Measurements from ENCODE around the gene AGAP1.
"Not testable (repeated sequence)": the region's sequence is repeated elsewhere in the genome, so short reads cannot be mapped to it uniquely, and the experiment has no call there.

AGAP1 gene

DNA sequence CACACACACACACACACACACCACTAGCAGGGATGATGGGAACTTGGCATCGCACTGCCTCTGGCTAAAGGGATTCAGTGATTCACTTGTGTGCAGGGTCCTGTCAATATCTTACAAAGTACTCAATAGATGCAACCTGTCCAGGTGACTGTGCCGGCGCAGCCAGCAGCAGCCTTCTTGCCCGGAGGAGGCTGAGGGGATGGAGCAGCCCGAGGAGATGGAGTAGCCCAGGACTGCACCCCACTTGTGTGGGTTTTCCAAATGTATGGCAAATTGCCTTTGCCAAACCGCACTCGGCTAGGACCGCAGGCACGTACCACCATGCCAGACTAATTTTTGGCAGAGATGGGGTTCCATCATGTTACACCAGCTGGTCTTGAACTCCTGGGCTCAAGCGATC is 643.2 kb downstream of the AGAP1 start:
- Mint-ChIP-seq H3K27ac (no peak overlapping the region), H3K9me3 (no peaks in the 10 kb centered on the region), H3K4me1 (ENCODE audit: low read depth) (no peaks in the 10 kb centered on the region), H3K36me3 (ENCODE audit: low read depth) (no peaks in the 10 kb centered on the region), H3K27me3 (ENCODE audit: low read depth) (no peaks in the 10 kb centered on the region), H3K4me3 (no peak overlapping the region)

DNA sequence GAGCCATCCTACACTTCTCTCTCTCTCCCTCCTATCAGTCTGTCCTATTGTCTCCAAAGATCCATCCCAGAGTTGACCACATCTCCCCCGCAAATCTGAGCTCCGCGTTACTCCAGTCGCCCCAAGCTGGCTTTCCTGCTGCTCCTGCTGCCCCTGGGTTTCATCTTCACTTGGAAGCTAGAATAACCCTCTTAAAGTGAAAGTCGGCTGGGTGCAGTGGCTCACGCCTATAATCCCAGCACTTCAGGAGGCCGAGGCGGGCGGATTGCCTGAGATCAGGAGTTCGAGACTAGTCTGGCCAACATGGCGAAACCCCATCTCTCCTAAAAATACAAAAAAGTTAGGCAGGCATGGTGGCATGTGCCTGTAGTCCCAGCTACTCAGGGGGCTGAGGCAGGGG is 647.8 kb downstream of the AGAP1 start:
- not testable (repeated sequence) for H3K9me3 Mint-ChIP-seq

DNA sequence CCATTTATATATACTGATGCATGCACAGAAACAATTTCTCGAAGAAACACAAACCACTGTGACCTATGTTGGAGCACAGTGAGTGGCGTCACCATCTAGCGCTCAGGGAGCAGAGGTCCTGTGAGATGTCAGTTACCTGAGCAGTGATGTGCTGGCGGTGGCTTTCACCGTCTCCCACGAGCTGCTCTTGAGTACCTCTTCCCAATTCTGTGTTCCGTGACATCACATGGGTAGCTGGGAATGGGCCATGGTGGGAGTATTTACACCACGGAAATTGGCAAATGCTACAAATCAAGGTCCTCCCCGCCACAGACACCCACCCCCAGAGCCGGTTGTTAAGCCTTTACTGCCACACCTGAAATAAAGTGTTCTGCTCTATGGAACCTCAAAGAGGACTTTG is 650.0 kb downstream of the AGAP1 start:
- Mint-ChIP-seq H3K27me3 (ENCODE audit: low read depth) (peaks cover 14% of the 10 kb centered on the region), H3K4me1 (ENCODE audit: low read depth) (peaks cover 4% of the 10 kb centered on the region), H3K4me3 (no peak overlapping the region), H3K36me3 (ENCODE audit: low read depth) (no peaks in the 10 kb centered on the region), H3K27ac (no peak overlapping the region), H3K9me3 (no peaks in the 10 kb centered on the region)

More for the DNA sequence above, 647.8 kb downstream of the AGAP1 start:
- H3K36me3 Mint-ChIP-seq (ENCODE audit: low read depth); H3K27ac Mint-ChIP-seq; H3K4me1 Mint-ChIP-seq (ENCODE audit: low read depth); H3K4me3 Mint-ChIP-seq: not testable (repeated sequence)
- H3K27me3 Mint-ChIP-seq (ENCODE audit: low read depth) = peaks cover 14% of the 10 kb centered on the region

DNA sequence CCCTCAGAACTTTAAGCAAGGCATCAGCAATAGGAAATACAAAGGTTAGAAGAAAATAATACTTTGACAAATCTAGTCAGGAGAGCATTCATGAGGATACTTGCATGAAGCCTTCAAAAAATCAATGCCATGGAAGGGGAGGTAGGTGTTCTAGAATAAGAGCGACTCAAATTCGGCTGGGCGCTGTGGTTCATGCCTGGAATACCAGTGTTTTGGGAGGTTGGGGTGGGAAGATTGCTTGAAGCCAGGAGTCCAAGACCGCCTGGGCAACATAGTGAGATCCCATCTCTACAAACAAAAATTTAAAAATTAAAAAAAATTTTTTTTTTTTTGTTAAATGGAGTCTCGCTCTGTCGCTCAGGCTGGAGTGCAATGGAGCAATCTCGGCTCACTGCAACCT is 652.6 kb downstream of the AGAP1 start:
- H3K27me3 Mint-ChIP-seq (ENCODE audit: low read depth) = peaks cover 14% of the 10 kb centered on the region
- no peak overlapping the region for H3K4me3 Mint-ChIP-seq
- peaks cover 4% of the 10 kb centered on the region for H3K4me1 Mint-ChIP-seq (ENCODE audit: low read depth)
- no peak overlapping the region for H3K27ac Mint-ChIP-seq
- no peaks in the 10 kb centered on the region for H3K36me3 Mint-ChIP-seq (ENCODE audit: low read depth)
- H3K9me3 Mint-ChIP-seq = no peaks in the 10 kb centered on the region

DNA sequence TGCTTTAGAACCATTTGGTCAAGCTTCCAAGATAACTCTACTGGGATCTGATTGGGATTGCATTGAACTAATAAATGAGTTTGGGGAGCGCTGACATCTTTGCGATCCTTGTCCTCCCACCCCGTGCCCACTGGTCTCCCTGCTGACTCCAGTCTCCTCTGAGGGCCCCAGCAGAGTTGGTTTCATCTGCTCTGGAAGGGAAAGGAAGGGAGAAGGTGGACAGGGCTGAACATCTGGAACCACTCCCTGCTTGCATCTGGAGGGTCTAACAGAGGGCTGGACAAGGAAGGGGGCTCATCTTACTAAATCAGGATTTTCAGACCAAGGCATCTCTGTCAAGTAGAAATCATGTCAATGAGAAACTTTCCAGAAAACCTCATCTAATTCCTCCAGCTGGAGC is 661.6 kb downstream of the AGAP1 start:
- Mint-ChIP-seq H3K4me3 (no peak overlapping the region), H3K27ac (no peak overlapping the region), H3K36me3 (ENCODE audit: low read depth) (no peaks in the 10 kb centered on the region), H3K9me3 (peaks cover 16% of the 10 kb centered on the region), H3K4me1 (ENCODE audit: low read depth) (no peaks in the 10 kb centered on the region), H3K27me3 (ENCODE audit: low read depth) (peaks cover 24% of the 10 kb centered on the region)

DNA sequence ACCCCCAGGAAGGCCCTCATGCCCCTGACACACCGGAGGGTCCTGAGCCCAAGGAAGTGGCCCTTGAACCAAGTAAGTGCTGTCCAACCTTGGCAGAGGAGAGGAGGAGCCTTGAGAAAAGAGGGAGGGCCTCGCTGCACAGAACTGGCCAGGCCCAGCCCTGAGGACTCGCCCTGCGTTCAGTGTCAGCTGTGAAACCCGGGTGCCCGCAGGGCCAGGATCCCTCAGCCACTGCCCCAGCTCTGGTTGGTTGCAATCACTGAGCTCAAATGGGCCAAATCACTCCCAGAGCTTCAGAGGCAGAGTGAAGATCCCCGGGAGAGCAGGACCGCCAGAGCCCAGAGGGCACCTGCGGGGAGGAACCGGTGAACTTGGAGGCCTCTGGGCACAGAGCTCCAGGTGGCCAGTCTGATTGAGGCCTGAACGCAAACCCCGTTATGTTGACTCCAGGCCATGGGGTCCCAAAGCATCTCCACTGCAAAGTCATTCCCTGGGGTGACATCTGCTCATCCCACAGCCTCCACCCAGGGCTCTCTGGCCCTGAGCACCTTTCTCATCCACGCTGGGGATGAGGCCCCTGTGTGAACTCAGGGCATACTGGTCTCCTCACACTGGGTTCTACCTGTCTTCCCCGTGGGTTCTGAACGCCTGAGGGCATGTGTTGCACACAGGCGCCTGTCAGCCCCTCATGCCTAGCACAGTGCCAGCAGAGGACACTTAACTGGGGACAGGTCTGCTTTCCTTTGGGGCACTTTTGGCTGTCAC is 662.4 kb downstream of the AGAP1 start:
- Mint-ChIP-seq H3K36me3 (ENCODE audit: low read depth) (no peaks in the 10 kb centered on the region), H3K4me1 (ENCODE audit: low read depth) (no peaks in the 10 kb centered on the region), H3K27me3 (ENCODE audit: low read depth) (peaks cover 29% of the 10 kb centered on the region), H3K27ac (no peak overlapping the region), H3K9me3 (peaks cover 16% of the 10 kb centered on the region), H3K4me3 (no peak overlapping the region)

DNA sequence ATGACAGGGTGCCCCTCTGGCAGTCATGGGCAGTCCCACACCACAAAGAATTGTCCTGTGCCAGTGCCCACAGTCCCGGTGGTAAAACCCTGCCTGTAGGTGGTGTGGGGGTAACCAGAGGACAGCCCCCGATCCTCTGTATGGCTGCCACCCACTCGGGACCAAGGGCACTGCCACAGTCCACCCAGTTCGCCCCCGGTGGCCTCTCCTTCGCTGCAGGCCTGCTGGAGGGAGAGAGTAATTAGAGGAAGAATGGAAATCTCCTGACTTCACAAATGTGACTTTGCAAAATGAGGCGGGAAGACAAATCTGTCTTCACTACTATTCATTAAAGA is 663.0 kb downstream of the AGAP1 start:
- no peak overlapping the region for H3K4me3 Mint-ChIP-seq
- peaks cover 34% of the 10 kb centered on the region for H3K27me3 Mint-ChIP-seq (ENCODE audit: low read depth)
- no peaks in the 10 kb centered on the region for H3K4me1 Mint-ChIP-seq (ENCODE audit: low read depth)
- H3K9me3 Mint-ChIP-seq = peaks cover 16% of the 10 kb centered on the region
- no peak overlapping the region for H3K27ac Mint-ChIP-seq
- no peaks in the 10 kb centered on the region for H3K36me3 Mint-ChIP-seq (ENCODE audit: low read depth)

DNA sequence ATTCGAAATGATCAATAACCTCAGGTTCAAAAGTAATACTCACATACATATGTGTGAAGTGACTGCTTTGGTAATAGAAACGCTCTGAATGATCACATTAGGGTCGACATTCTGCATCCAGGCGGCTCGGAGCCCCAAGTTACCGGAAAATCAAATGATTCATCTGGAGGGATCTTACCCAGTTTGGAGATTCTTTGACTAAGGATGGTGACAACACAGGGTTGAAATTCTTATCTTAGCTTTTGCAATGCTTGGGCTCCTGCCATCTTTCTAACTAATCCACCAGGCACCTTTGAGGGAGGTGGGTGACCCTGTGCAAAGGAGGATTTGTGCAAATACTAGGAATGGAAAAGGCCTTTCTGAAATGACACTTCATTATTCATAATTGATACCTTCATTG is 663.5 kb downstream of the AGAP1 start:
- Mint-ChIP-seq H3K27me3 (ENCODE audit: low read depth) (peaks cover 38% of the 10 kb centered on the region), H3K4me1 (ENCODE audit: low read depth) (no peaks in the 10 kb centered on the region), H3K36me3 (ENCODE audit: low read depth) (no peaks in the 10 kb centered on the region), H3K4me3 (no peak overlapping the region), H3K9me3 (peaks cover 16% of the 10 kb centered on the region), H3K27ac (no peak overlapping the region)

DNA sequence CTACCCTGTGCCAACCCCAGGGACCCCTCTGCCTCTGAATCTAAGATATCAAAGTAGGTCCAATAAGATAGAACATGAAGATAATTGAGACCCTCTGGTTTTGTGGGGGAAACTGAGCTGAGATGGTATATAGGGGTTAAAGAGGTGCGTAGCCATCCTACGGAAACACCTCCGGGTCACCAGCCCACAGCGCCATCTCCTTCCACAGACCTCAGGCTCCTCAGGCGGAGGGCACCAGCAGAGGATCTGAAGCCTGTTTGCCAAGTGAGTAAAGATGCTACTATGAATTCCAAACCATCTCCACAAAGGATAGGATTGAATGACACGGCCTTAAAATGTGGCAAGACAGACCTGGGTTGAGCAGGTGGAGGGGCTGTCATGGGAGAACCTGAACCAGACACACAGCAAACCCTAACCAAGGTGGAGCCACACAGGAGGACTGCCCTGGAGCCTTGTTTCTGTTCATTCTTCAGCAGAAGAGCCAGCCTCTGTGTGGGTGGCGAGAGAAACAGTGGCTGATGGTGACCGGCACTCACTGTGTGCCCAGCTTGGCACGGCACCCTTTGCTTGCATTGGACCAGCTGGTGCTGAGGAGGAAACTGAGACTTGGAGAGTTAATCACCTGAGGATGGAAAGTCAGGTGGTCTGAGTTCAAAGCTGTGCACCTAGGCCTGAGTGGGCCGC is 664.1 kb downstream of the AGAP1 start:
- H3K4me3 Mint-ChIP-seq = no peak overlapping the region
- H3K4me1 Mint-ChIP-seq (ENCODE audit: low read depth) = no peaks in the 10 kb centered on the region
- peaks cover 43% of the 10 kb centered on the region for H3K27me3 Mint-ChIP-seq (ENCODE audit: low read depth)
- H3K9me3 Mint-ChIP-seq = peaks cover 12% of the 10 kb centered on the region
- no peaks in the 10 kb centered on the region for H3K36me3 Mint-ChIP-seq (ENCODE audit: low read depth)
- no peak overlapping the region for H3K27ac Mint-ChIP-seq

DNA sequence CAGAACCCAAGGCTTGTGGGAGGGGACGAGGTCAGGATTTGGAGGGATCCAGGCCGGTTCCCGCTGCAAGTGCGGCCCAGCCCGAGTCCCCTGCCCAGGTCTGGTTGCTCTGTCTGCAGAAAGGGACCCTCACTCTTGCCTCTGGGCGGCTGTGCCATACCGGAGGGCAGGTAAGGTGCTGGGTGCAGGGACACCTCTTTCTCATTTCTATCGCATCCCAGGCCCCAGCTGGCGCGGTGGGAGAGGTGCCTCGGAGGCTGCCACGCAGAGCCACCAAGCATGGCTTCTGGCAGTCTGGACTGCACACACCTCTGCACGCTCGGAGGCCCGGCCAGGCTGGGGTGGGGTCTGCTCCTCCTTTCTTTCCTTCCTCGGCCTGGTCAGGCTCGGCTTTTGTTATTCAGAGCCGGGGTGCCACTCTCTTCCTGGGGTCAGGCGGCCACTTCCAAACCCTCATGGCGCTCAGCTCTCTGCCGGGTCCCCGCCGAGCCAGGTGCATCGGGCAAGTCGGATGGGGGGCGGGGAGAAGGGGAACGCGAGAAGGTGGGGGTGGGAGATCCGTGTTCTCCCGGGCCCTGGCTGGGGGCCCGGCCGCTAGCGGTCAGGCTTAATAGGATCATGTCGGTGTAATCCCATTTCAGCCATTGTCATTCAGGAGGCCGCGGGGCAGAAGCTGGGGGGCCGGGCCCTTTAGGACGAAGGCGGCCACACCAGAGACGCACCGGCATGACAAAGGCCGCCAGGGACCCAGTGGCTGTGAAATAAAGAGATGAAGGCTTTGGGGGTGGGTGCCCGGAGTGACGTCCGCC is 665.3 kb downstream of the AGAP1 start:
- peaks cover 43% of the 10 kb centered on the region for H3K27me3 Mint-ChIP-seq (ENCODE audit: low read depth)
- H3K9me3 Mint-ChIP-seq = peaks cover 5% of the 10 kb centered on the region
- no peak overlapping the region for H3K27ac Mint-ChIP-seq
- H3K4me1 Mint-ChIP-seq (ENCODE audit: low read depth) = no peaks in the 10 kb centered on the region
- no peak overlapping the region for H3K4me3 Mint-ChIP-seq
- no peaks in the 10 kb centered on the region for H3K36me3 Mint-ChIP-seq (ENCODE audit: low read depth)

DNA sequence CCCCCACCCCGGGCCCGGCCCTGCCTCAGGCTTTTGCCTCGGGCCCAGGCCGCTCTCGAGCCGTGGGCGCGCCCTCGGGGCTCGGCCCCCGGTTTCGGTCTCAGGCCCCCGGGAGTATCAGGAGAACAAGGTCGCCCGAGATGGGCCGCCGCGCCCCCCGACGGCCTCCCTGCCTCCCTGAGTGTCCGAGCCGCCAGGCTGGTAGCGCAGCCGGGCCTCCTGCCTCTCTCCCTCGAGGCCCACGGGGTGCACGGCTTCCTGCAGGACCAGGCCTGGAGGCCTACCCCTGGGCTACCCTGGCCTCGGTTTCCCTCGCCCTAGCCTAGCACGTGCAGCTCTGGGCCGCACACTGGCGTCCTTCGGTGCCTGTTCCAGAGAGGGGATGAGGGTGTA is 665.9 kb downstream of the AGAP1 start:
- H3K36me3 Mint-ChIP-seq (ENCODE audit: low read depth) = no peaks in the 10 kb centered on the region
- H3K4me1 Mint-ChIP-seq (ENCODE audit: low read depth) = no peaks in the 10 kb centered on the region
- H3K27ac Mint-ChIP-seq = no peak overlapping the region
- no peak overlapping the region for H3K4me3 Mint-ChIP-seq
- no peaks in the 10 kb centered on the region for H3K9me3 Mint-ChIP-seq
- H3K27me3 Mint-ChIP-seq (ENCODE audit: low read depth) = peaks cover 45% of the 10 kb centered on the region

DNA sequence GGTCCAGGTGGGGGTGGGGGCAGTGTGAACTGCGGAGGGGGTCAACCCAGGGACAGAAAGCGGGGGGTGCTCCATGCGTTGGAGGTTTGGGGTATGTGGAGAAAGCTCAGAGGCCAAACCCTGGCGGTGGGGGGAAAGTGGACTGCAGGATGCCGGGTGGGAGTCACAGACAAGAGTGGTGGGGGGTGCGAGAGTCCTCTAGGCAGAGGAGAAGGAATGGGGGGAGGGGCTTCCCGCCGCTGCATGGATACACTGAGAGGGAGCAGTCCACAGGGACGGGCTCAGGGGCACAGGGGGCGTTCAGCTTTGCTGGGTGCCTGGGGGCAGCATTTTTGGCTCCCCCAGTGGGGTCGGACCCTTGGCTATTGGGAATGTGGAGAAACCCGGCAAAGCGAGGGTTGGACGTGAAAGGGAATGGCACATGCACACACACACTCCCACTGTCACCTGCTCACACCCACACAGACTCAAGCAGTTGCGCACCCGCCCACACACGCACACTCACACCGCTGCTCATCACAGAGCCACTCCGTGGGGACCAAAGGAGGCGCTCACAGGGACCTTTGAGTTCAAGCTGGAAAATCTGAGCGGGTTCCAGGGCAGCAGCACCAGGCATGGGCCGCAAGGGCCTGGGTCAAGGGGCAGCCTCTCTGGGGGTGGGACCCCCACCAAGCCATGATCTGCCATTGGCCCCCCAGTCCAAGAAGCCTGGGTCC is 666.7 kb downstream of the AGAP1 start:
- no peaks in the 10 kb centered on the region for H3K4me1 Mint-ChIP-seq (ENCODE audit: low read depth)
- no peaks in the 10 kb centered on the region for H3K9me3 Mint-ChIP-seq
- peaks cover 53% of the 10 kb centered on the region for H3K27me3 Mint-ChIP-seq (ENCODE audit: low read depth)
- no peaks in the 10 kb centered on the region for H3K36me3 Mint-ChIP-seq (ENCODE audit: low read depth)
- no peak overlapping the region for H3K4me3 Mint-ChIP-seq
- H3K27ac Mint-ChIP-seq = no peak overlapping the region

DNA sequence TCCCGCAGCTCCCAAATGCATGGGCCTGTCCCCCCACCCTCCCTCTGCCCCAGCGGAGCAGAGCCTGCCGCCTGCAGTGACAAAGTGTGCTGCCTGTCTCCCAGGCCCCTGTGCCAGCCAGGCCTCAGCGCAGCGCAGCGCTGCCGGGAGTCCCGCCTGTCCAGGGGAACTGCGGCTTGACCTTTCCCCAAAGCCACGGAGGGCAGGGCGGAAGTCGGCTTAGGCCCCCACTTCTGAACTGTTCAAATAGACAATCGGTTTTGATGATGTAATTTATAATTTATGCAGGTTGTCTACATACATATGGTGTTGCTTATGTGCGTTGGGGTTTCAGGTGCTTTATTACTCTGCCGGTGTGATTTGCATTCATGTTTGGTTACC is 667.2 kb downstream of the AGAP1 start:
- Mint-ChIP-seq H3K27ac (no peak overlapping the region), H3K27me3 (ENCODE audit: low read depth) (peaks cover 58% of the 10 kb centered on the region), H3K9me3 (no peaks in the 10 kb centered on the region), H3K36me3 (ENCODE audit: low read depth) (no peaks in the 10 kb centered on the region), H3K4me1 (ENCODE audit: low read depth) (no peaks in the 10 kb centered on the region), H3K4me3 (no peak overlapping the region)

DNA sequence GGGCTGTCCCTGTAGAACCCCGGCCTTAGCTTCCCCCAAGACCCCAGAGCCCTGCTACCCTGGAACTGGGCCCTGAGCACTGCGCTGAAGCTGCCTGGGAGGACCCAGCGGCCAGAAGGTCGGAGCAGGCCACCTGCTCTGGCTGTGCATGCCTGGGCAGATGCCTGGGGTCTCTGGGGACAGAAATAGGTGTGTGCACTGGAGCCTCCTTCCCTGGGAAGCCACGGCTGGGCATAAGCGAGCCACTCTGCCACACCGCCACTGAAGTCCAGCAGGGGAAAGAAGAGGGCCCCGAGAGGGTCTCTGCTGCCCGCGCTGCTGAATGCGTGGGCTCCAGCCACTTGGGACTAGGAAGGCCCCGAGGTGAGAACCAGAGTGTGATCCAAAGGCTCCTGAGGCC is 667.7 kb downstream of the AGAP1 start:
- no peak overlapping the region for H3K4me3 Mint-ChIP-seq
- H3K9me3 Mint-ChIP-seq = no peaks in the 10 kb centered on the region
- H3K4me1 Mint-ChIP-seq (ENCODE audit: low read depth) = no peaks in the 10 kb centered on the region
- no peaks in the 10 kb centered on the region for H3K36me3 Mint-ChIP-seq (ENCODE audit: low read depth)
- H3K27me3 Mint-ChIP-seq (ENCODE audit: low read depth) = peaks cover 63% of the 10 kb centered on the region
- H3K27ac Mint-ChIP-seq = no peak overlapping the region

All from T-helper 1 cell treated with Interleukin-12 subunit alpha and Interleukin-12 subunit beta and Interleukin-4 antibody, amounts not matched to agents 30 μg/mL and 1 μg/mL, for 36 hours (primary cell).